ENCODE data around the gene NGFR.

- TF ChIP-seq CTCF (IDR thresholded peaks at IDR 0.05) = no peak
- TF ChIP-seq POLR2AphosphoS5 (IDR thresholded peaks at IDR 0.05; ENCODE audit: low read depth, low read length) = no peak
- no peak for TF ChIP-seq TCF7L2 (IDR thresholded peaks at IDR 0.05; ENCODE audit: low read depth, low read length)
Observed at GRCh38 chr17:49506282-49506681, 11.2 kb downstream of the NGFR start.
